GM21367 (cell line): ENCODE measurements around the gene NBEAL2.
"Not testable (repeated sequence)": the region's sequence is repeated elsewhere in the genome, so short reads cannot be mapped to it uniquely, and the experiment has no call there.

Source experiments
- ATAC-seq: cut with Tn5 transposase; IDR thresholded peaks from one replicate; pipeline ENCODE4 v1.9.1; 2021; ENCODE audit not compliant: unreplicated experiment

Gene NBEAL2

DNA sequence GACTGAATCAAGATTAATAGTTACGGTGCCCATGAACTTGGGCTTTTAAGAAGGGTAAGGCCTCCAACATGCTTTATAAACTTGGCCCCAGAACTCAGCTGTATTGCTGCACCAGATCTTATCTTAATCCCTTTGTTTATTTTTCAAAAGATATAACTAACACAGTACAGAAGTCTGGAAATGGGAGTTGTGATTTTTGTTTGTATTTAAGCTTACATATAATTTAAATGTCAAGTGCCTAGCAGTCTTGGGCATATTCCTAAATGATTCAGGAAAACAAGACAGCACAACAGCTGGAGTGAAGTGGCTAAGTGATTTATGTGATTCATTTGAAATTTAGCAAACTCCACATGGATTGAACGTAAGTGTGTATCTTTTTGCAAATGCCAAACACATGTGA is 56.2 kb downstream of the NBEAL2 start:
- no peak for ATAC-seq

DNA sequence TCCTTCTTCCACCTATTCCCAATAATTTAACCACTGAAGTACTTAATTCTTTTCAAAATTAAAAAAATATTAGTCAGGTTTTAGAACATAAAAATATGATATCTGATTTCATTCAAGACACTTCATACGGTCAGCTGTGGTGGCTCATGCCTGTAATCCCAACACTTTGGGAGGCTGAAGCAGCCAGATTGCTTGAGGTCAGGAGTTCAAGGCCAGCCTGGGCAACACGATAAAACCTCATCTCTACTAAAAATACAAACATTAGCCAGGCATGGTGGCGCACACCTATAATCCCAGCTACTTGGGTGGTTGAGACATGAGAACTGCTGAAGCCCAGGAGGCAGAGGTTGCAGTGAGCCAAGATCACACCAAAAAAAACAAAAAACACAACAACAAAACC is 56.7 kb downstream of the NBEAL2 start:
- ATAC-seq, result no peak

DNA sequence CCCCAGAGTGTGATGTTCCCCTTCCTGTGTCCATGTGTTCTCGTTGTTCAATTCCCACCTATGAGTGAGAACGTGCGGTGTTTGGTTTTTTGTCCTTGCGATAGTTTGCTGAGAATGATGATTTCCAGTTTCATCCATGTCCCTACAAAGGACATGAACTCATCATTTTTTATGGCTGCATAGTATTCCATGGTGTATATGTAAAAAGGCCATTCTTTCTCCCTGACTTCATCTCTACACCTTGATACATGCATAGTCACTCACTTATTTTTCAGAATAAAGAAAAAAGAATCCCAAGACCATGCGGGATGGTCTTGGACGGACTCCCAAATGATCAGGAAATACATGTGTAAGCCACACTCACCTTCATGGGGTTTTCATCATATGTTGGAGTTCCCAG is 57.8 kb downstream of the NBEAL2 start:
- ATAC-seq, result not testable (repeated sequence)

GRCh38 chr3:47041114-47041513 is 61.6 kb downstream of the NBEAL2 start:
- no peak for ATAC-seq

DNA sequence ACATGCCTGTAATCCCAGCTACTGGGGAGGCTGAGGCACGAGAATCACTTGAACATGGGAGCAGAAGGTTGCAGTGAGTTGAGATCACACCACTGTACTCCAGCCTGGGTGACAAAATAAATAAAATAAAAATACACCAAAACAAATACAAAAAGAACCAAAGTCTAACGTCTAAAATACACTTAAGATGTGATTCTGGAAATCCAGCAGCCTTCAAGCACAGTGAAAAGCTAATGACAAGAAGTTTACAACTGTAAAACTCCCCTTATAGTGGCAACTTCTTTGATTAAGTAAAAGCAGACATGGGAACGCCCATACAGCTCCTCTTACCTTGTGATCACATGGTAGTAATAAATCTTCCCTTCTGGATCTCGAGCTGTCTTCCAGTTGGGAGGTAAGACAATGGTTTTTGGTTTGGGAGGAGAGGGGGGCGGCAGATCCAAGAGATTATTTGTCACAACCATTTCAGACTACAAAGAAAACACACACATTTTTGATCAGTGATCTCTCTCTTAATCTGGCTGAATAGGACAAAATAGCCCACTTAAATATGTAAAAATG is 62.8 kb downstream of the NBEAL2 start:
- no peak for ATAC-seq

GRCh38 chr3:47047069-47047468 is 67.6 kb downstream of the NBEAL2 start:
- no peak for ATAC-seq

DNA sequence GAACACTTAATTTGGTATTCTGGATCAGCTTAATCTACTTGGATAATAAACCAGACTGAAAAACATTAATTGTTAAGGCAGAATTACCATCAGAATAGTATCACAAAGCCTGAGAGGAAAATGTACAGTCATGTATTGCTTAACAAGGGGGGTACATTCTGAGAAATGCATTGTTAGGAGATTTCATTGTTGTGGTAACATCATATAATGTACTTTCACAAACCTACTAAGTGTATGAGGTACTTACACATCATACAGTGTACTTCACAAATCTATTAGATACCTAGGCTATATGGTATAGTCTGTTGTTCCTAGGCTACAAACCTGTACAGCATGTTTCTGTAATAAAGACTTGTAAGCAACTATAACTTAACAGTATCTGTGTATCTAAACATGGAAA is 68.2 kb downstream of the NBEAL2 start:
- no peak for ATAC-seq

DNA sequence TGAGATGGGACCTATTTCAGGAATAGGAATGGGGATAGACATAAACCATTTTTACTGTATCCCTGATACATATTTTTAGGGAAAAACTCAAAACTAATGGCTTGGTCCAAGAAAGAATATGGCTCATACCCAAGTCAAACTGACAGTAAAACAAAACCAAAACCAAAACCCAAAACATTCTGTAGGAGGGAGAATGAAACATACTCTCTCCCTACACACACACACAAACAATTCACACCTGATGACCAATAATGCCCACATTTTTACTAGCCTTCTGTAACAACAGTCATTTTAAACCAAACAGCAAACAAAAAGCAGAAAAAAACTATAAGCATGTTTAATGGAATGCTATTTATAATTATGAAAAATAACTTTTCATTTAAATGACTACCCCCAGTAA is 74.9 kb downstream of the NBEAL2 start:
- no peak for ATAC-seq

GRCh38 chr3:47056705-47057104 is 77.2 kb downstream of the NBEAL2 start:
- ATAC-seq, result no peak

DNA sequence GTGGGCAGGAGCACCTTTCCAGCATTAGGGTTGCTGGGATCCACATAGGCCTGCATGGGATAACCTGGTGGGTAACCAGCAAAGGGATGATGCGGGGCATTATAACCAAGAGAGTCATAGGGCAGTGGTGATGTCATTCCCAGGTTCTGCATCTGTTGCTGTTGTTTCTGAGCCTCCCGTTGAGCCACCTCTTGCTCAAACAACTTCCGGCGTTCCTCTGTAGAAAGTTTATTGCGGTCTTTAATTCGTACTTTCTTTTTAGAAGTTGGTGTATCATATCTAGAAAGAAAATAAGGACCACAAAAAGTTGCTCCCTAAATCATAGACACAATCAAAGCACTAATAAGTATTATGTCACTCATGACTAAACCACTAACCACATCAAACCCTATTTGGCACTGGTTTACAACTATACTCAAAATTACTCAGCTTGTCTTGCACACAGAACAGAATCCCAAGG is 77.8 kb downstream of the NBEAL2 start:
- no peak for ATAC-seq
